Measurements from ENCODE around the gene NANOS1.

DNA sequence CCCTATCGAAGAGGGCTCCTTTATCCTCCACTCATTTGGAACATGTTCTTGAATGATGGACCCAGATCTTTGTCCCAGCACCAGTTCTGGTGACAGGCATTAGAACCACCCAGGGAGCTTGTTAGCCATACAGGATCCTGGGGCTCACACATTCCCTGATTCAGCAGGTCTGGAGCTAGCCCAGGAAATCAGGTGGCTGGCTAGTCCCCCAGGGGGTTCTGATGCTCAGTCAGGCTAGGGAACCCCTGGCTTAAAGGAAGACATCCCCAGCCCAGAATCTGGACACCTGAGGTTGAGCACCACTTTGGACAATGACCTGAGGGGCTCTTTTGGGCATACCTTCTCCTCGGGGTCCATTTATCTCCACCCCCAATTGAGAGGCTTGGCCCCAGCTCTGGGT, 37.0 kb upstream of the NANOS1 start:
- TF ChIP-seq, protein P1, sequence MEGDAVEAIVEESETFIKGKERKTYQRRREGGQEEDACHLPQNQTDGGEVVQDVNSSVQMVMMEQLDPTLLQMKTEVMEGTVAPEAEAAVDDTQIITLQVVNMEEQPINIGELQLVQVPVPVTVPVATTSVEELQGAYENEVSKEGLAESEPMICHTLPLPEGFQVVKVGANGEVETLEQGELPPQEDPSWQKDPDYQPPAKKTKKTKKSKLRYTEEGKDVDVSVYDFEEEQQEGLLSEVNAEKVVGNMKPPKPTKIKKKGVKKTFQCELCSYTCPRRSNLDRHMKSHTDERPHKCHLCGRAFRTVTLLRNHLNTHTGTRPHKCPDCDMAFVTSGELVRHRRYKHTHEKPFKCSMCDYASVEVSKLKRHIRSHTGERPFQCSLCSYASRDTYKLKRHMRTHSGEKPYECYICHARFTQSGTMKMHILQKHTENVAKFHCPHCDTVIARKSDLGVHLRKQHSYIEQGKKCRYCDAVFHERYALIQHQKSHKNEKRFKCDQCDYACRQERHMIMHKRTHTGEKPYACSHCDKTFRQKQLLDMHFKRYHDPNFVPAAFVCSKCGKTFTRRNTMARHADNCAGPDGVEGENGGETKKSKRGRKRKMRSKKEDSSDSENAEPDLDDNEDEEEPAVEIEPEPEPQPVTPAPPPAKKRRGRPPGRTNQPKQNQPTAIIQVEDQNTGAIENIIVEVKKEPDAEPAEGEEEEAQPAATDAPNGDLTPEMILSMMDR (IDR thresholded peaks at IDR 0.05): no peak
- no peak for TF ChIP-seq POLR2A (IDR thresholded peaks at IDR 0.05)
